ENCODE data around the gene KLHL21. TPM values are rescaled to one million over a fixed set of nuclear protein-coding genes. Genes with fewer than 3 reads are reported as not detected.

Gene KLHL21
- polyA plus RNA-seq, 1 experiment: 19.2 TPM

DNA sequence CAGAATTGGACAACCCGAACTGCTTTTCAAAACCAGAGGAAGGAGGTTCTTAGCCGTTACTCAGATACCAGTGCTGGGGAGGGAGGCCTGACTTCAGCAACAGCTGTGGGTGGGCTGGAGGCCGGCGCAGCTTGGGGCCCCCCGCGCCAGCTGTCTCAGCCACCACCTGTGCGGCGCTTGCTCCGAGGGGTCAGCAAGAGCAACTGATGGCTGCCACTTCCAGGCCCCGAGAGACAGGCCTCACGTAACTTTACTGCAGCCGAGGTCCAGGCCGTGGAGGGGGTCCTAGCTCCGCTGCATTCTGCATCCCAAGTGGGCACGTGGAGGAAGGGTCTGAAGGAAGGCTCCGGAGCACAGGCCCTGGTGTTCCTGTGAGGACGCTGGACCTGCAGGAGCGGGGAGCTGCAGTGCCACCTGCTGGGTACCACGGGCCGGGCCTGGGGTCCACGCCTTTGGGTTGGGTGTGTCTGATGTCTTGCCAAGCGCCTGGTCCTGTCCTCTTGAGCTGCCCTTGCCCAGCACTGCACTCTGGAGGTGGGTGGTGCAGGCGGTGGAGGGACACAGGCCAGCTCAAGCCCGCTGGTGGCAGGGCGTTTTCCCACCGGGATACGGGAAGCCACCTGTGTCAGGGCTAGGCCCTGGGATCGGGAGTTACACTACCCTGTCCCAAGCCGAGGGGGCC is 31.8 kb upstream of the KLHL21 start:
- Histone ChIP-seq H3K4me3 (ENCODE audit: low read depth, low read length) (no peak overlapping the region), H3K36me3 (ENCODE audit: control insufficient read depth, insufficient read depth, low read length) (peaks cover 22% of the 10 kb centered on the region), H3K27me3 (ENCODE audit: control insufficient read depth, insufficient read depth, low read length) (no peaks in the 10 kb centered on the region)
- POLR2A ChIA-PET: no interaction called here
- TF ChIP-seq, protein P1, sequence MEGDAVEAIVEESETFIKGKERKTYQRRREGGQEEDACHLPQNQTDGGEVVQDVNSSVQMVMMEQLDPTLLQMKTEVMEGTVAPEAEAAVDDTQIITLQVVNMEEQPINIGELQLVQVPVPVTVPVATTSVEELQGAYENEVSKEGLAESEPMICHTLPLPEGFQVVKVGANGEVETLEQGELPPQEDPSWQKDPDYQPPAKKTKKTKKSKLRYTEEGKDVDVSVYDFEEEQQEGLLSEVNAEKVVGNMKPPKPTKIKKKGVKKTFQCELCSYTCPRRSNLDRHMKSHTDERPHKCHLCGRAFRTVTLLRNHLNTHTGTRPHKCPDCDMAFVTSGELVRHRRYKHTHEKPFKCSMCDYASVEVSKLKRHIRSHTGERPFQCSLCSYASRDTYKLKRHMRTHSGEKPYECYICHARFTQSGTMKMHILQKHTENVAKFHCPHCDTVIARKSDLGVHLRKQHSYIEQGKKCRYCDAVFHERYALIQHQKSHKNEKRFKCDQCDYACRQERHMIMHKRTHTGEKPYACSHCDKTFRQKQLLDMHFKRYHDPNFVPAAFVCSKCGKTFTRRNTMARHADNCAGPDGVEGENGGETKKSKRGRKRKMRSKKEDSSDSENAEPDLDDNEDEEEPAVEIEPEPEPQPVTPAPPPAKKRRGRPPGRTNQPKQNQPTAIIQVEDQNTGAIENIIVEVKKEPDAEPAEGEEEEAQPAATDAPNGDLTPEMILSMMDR (IDR thresholded peaks at IDR 0.05; ENCODE audit: insufficient read depth, low read depth, low read length): peak; percentile 52
- DNase-seq (ENCODE audit: low read depth): no peak
- CTCF ChIA-PET: interaction anchor here (0.8 to 6.1 kb wide), 8 partner anchors 8 to 147 kb away, joined by 3 to 28 read pairs (median 4); partner anchors contain the start of gene NOL9

DNA sequence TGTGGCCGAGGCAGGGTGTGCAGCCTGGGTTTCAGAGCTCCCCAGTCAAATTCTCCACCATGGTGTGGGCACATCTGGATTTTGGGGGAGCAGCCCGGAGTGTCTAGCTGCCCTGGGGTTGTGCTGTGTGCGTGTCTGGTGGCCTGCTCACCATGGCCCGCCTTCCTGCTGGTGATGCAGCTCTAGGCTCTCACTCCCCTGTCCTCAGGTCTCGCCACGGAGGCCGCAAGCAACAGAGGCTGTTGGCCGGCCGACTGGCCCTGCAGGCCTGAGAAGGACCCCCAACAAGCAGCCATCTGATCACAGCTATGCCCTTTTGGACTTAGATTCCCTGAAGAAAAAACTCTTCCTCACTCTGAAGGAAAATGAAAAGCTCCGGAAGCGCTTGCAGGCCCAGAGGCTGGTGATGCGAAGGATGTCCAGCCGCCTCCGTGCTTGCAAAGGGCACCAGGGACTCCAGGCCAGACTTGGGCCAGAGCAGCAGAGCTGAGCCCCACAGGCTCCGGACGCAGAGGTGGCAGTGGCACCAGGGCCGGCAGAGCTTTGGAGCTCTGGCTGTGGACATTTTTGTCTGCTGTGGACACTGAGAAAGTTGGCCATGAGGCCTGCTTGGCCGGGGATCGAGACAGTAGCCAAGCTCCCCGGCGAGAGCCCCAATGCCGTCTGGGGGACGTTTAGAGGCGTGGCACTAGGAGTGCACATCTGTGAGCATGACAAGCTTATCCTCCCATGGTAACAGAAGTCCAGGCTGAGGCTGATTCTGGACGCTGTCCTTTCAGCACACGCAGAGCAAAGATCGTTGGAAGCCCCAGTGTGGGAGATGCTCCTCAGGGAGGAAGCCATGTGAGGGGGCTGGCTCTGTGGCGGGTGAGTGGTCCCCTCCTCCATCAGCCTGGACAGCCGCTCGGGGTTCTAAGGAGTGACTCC is 30.2 kb upstream of the KLHL21 start:
- ChIA-PET POLR2A (no interaction called here), CTCF (interaction anchor here (0.5 to 6.1 kb wide), 5 partner anchors 9 to 55 kb away, joined by 3 to 28 read pairs (median 4); no protein-coding TSS in a partner anchor)
- no peak overlapping the region for H3K4me3 ChIP-seq (ENCODE audit: low read depth, low read length)
- peaks cover 35% of the 10 kb centered on the region for H3K36me3 ChIP-seq (ENCODE audit: control insufficient read depth, insufficient read depth, low read length)
- H3K27me3 ChIP-seq (ENCODE audit: control insufficient read depth, insufficient read depth, low read length): no peaks in the 10 kb centered on the region
- DNase-seq (ENCODE audit: low read depth): no peak
- TF ChIP-seq, protein P1 (IDR thresholded peaks at IDR 0.05; ENCODE audit: insufficient read depth, low read depth, low read length): no peak

DNA sequence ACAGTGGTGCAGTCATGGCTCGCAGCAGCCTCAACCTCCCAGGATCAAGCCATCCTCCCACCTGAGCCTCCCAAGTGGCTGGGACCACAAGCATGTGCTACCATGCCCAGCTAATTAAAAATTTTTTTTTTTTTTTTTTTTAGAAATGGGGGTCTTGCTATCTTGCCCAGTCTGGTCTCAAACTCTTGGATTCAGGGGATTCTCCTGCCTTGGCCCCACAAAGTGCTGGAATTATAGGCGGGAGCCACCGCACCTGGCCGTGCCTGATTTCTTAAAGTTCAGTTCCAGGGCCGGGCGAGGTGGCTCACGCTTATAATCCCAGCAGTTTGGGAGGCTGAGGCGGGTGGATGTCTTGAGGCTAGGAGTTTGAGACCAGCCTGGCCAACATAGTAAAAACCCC is 28.4 kb upstream of the KLHL21 start:
- DNase-seq (ENCODE audit: low read depth): no peak
- H3K36me3 ChIP-seq (ENCODE audit: control insufficient read depth, insufficient read depth, low read length): peaks cover 37% of the 10 kb centered on the region
- TF ChIP-seq, protein P1 (IDR thresholded peaks at IDR 0.05; ENCODE audit: insufficient read depth, low read depth, low read length): no peak
- H3K27me3 ChIP-seq (ENCODE audit: control insufficient read depth, insufficient read depth, low read length): no peaks in the 10 kb centered on the region
- ChIA-PET POLR2A (no interaction called here), CTCF (interaction anchor here (0.7 to 1.2 kb wide), 2 partner anchors 9 to 217 kb away, joined by 3 read pairs; no protein-coding TSS in a partner anchor)
- H3K4me3 ChIP-seq (ENCODE audit: low read depth, low read length): no peak overlapping the region

DNA sequence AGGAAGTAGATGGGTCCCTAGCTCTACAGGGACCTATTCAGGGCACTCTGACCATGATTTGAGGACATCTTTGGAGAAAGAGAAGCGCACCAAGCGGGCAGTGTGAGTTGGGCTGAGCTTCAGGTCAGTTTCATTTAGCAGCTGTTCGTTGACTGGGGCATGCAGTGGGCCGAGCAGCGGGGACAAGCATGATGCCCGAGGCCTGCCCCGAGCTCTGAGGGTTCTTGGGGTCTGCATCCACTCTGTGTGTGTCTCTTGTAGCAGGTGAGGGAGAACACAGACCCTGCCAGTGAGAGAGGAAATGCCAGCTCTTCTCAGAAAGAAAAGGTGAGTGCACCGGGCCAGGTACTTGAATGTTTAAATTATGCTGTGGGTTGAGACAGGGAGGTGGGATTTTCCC is 27.4 kb upstream of the KLHL21 start:
- POLR2A ChIA-PET: no interaction called here
- Histone ChIP-seq H3K36me3 (ENCODE audit: control insufficient read depth, insufficient read depth, low read length) (peaks cover 35% of the 10 kb centered on the region), H3K4me3 (ENCODE audit: low read depth, low read length) (no peak overlapping the region), H3K27me3 (ENCODE audit: control insufficient read depth, insufficient read depth, low read length) (no peaks in the 10 kb centered on the region)
- DNase-seq (ENCODE audit: low read depth): no peak
- CTCF ChIA-PET: interaction anchor here (0.7 to 1.2 kb wide), 3 partner anchors 10 to 153 kb away, joined by 3 to 4 read pairs (median 3); no protein-coding TSS in a partner anchor
- TF ChIP-seq, protein P1 (IDR thresholded peaks at IDR 0.05; ENCODE audit: insufficient read depth, low read depth, low read length): no peak

DNA sequence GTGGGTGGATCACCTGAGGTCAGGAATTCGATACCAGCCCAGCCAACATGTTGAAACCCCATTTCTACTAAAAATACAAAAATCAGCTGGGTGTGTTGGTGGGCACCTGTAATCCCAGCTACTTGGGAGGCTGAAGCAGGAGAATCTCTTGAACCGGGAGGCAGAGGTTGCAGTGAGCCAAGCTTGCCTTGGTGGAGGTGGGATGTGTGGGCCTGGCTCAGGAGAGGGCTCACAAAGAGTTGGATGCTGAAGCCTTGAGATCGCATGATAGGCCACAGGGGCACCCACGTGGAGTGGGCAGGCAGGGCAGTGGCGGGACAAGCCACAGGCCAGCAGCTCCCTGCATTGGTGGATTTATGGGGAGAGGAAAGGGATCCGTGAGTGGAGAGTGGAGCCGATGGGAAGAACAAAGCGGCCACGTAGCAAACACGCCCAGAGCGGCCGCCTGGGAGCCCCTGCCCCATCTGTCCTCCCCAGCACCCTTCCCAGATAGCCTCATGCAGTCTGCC is 26.4 kb upstream of the KLHL21 start:
- ChIA-PET CTCF (interaction anchor here (1.1 kb wide), 1 partner anchor 16 kb away, joined by 3 read pairs; no protein-coding TSS in a partner anchor), POLR2A (interaction anchor here (0.5 kb wide), 1 partner anchor 21 kb away, joined by 9 read pairs; no protein-coding TSS in a partner anchor)
- no peak overlapping the region for H3K4me3 ChIP-seq (ENCODE audit: low read depth, low read length)
- no peaks in the 10 kb centered on the region for H3K27me3 ChIP-seq (ENCODE audit: control insufficient read depth, insufficient read depth, low read length)
- H3K36me3 ChIP-seq (ENCODE audit: control insufficient read depth, insufficient read depth, low read length): peaks cover 31% of the 10 kb centered on the region
- DNase-seq (ENCODE audit: low read depth): no peak
- TF ChIP-seq, protein P1 (IDR thresholded peaks at IDR 0.05; ENCODE audit: insufficient read depth, low read depth, low read length): no peak
